GM18526 (cell line): ENCODE measurements around the gene SH3GL1.

Source experiments
- POLR2A ChIP-seq: IDR thresholded peaks from 3 replicates; pipeline ENCODE4 v1.6.1; 2011; ENCODE audit not compliant: insufficient read length; ENCODE audit errors: extremely low read depth

The SH3GL1 gene, protein sequence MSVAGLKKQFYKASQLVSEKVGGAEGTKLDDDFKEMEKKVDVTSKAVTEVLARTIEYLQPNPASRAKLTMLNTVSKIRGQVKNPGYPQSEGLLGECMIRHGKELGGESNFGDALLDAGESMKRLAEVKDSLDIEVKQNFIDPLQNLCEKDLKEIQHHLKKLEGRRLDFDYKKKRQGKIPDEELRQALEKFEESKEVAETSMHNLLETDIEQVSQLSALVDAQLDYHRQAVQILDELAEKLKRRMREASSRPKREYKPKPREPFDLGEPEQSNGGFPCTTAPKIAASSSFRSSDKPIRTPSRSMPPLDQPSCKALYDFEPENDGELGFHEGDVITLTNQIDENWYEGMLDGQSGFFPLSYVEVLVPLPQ

DNA sequence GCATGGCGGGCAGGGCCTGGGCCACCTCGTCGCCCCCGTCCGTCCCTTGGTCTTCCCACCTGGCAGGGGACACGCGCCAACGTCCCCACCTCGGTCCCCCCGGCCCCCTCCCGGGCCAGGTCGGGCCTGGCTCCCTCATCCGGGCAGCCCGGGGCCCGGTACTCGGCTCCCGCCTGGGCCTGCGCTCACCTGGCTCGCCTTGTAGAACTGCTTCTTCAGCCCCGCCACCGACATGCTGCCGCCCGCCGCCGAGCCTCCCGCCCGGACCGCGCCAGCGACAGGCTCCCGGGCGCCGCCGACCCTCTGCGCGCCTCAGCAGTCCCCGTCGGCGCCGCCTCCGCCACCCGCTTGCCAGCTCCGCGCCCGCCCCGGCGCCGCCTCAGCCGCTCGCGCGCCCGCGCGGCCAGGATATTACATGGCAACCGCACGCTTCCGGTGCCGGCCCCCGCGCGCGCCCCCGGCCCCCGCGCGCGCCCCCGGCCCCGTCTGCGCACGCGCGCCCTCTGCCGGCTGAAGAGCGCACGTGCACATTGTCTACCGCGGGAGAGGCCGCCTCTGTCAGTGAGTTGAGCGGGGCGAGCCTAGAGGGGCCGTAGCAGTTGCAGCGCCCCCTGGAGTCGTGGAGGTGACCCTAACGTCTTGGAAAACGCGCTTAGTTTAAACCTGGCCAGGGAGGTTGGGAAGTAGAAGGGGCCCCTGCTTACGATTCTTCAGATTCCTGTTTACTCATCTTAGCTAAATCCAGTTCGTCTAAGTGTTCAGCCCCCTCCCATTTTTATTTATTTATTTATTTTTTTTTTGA is at the start of gene SH3GL1:
SH3GL1 (minus strand) TSS at position 413 of the 802 bp plus-strand sequence; CDS start at position 234, 179 bp downstream.
- peak; percentile 73 for TF ChIP-seq POLR2A

DNA sequence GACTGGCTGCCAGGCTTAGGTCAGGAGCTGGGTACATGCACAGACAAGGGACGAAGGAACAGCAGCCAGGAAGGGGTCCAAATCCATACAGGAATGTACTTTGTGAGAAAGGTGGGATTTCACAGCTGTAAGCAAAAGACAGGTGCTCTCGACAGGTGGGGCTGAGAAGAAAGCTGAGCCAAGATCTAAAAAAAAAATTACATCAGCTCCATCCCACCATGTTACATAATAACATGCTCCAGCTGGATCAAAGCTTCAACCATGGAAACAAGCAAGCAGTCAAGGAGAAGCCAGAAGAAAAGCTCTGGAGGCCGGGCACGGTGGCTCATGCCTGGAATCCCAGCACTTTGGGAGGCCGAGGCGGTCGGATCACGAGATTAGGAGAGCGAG is 49.3 kb upstream of the SH3GL1 start:
- TF ChIP-seq POLR2A, result no peak

DNA sequence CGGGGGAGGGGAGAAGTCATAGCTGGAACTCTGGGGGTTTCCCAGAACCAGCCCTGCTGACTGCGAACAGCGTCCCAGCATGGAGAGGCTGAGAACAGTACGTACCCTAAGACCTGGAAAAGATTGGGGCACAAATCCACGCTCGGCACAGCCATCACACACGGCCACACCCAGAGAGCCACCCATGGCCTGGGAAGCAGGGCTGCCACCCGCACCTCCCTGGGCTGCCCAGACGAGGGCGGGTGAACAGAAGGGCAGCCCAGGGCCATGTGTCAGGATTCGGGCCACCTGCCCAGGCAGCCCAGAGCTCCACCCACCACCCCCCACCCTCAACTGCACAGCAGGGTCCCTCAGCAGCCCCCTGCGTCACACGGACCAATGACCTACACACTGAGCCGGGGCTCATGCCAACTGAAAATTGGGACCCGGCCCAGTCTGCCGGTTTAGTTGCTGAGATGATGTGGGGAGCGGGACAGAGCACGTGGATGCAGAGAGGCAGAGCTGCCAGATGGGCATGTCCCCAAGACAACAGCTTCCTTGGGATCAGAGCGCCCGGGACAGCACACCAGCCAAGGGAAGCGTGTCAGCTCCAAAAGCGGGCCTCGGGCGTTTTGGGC is 48.8 kb upstream of the SH3GL1 start:
- no peak for TF ChIP-seq POLR2A

DNA sequence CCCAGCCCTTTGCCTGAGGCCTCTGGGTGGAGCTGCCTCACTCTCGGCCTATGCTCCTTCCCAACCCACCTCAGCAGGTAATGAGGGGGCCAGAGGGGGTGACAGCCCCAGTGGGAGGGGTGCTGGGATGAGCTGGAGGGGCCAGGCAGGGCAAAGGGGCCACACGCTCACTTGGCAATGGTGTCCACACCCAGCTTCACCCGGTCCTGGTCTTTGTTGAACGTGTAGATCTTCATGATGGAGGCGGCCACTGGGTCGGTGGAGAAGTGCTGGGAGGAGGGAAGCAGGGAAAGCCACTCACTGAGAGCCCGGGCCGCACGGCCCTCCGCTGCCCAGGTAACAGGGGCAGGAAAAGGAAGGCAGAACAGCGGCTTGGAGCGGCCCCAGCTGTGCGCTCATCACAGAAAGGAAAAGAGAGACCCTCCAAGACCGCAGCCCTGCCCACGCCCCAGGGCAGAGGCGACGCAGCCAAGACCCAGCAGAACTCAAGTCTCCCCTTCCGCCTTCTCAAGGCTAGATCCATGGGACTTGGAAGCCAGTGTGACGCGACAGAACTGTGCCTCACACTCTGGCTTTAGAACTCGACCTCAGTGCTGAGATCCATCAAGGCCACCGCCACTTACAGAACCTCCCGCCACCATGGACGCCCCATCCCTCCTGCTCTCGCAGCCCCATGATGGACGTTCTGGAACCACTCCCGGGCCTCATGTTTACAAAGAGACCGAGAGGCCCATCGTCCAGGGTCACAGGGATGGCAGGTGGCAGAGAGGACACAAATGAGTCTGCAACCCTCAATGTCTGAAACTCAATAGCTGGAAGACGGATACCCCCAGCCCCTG is 48.0 kb upstream of the SH3GL1 start:
- TF ChIP-seq POLR2A, result no peak

DNA sequence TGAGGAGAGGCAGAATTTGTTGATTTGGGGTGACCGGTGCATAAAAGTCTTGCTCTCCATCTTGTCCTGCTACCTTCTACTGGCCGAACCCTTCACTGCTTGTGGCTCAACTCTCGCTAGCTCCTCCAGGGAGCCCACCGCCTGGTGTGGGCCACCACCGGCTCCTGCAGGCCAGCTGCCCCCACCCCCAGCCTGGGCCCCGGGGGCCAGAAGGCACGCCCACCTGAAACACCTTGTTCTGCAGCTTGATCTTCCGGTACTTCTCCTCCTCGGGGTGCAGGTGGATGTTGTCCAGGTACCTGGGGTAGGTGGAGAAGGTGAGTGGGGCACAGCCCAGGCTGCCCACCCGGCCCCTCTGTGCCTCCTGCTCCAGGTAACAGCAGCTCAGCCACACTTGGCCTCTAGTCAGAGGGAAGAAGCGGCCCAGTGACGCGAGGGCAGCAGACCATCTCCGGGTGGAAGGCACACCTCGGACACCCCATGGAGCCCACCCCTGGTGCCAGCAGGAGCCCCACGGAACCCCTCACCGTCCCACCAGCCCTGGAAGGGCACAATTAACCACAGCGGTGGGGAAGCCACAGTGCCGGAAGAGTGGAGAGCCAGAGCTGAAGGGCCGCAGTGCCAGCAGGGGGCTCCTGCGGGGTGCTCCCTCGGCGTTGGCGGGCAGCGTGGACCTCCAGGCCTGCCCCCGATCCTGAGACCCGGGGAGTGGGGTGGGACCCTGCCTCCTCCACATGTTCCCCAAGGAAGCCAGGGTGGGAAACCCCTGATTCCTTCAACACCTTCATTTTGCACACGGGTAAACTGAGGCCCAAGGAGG is 47.2 kb upstream of the SH3GL1 start:
- TF ChIP-seq POLR2A, result no peak

DNA sequence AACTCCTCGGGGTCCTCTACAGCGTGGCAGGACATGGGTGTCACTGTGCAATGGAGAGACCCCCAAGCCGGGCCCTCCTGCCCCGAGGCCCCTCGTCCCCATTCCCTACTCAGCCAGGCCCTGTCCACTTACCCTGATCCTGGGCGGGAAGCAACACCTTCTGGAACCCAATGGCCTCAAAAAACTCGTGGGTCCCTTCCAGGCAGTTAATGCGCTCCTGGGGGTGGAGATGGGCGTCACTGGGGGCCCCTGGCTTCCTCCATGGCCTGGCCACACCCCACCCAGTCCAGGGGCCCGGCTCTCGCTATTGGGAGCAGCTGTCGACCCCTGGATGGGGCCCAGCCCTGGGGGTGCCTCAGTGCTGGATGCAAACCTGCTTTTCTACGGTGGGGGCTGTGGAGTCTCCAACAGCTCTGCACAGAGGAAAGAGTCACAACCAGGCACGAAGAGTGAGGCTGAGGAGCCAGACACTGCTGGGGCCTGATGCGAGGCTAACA is 46.4 kb upstream of the SH3GL1 start:
- no peak for TF ChIP-seq POLR2A

DNA sequence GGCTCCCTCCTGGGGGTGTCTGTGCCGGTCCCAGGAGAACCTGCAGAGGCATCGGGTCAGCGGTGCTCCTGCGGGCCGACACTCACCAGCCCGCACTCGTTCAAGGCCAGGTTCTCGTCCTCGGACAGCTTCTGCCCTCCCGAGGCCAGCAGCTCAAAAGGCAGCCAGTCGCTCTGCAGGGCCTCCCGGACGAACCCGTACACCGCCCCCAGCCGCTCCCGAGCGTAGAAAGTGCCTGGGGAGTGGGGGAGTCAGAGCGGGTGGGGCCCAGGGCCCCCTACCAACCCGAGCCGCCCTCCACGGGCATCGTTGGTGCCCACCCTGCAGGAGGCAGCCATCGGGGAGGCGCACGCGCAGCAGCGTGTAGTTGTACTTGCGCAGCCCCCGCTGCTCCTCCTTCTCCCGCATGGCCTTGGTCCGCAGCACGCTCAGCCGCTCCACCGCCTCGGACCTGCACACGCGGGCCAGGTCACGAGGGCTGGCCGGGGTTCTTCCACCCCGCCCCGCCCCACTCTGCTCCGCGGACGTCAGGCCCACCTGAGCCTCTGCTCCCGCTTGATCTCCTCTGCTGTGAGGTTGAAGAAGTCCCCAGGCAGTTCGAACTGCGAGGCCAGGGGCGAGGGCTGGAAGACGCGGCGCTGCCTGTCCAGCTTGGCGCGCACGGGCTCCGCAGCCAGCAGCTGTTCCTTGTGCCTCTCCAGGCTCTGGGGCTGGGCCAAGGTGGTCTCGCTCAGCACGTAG is 45.8 kb upstream of the SH3GL1 start:
- TF ChIP-seq POLR2A, result no peak

DNA sequence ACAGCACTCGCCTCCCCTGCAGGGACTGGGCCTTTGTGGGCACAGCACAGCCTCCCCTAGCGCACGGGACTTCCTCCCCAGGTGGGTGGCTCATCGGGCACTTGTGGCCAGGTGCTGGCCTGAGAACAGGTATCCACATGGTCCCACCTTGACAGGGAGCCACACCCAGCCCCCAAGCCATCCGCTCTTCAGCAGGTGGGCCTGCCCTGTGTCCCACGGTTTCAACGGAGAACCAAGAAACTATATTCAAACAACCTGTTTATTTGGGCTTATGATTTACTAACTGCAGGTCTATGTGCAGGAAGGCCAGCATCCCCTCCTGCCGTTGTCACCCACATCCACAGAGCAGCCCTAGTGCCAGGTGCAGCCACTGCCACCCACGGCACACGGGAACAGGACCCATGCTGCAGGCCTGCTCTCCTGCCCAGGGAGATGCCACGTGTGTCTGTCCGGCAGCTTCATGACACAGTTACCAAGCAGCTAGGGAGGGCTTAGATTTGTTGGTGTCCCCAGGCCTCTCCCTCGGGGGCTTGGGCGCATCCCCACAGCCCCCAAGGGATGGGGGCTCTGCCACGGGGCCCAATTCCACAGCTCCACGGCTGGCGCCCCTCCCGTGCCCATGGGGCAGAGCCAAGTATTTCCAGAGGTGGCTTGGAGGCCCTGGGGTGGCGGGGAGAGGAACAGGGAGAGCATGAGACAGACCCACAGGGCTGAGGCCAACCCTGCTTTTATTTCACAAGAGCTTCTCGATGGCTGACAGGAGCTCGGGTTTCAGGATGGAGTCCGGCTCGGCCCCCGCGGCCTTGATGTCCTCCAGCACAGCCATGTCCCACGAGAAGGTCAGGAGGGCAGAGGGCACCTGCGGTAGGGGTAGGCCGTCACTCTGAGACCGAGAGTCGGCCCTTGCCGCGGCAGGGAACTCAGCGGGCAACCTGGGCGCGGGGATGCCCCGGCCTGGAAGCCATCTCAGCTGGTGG is 44.7 kb upstream of the SH3GL1 start:
- peak; percentile 13 for TF ChIP-seq POLR2A

DNA sequence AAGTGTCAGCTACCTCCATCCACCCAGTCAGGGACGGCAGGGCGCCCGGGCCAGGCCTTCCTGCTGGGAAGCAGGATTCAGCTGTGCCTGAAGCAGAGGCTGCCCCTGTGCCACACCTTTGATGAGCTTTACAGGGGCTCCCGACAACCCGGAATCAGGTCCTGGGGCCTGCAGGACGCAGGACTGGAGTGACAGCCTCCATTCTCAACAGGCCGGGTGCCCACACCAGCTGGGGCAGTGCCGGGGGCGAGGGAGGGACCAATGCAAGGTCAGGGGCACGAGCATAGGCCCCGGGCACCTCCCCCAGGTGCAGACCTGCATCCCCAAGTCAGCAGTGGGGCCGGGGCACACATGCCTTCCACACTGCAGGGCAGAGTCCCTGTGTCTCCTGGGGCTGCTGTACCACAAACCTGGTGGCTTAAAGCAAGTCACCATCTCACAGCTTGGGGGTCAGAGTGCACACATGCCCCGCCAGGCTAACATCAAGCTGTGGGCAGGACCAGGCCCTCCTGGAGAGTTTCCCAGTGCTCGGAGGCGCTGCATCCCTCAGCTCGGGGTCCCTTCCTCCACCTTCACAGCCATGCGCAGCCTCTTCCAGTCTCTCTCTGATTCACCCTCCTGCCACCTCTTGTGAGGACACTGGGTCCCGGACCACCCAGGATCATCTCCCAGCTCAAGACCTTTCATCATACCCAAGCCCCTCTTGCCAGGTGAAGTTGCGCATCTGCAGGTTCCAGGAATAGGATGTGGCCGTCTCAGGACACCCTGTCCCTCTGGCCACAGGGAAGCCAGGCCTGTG is 43.8 kb upstream of the SH3GL1 start:
- TF ChIP-seq POLR2A, result no peak

DNA sequence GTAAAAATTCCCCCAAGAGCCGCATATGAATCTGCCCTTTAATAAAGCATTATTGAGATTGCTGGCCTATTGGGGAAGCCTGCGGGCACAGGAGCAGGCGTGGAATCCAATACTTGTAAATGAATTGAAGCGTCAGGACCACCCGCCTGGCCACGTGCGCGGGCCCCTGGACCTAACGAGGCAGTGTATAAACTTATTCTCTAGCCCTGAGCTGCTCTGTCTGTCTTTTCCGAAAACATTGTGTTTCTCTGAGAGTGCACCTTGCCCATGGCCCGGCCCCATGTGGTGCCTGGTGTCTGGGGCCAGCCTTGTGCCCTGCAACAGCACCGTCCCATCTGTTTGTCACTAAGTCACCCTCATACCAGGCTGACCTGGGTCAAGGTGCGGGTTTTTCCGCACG is 42.8 kb upstream of the SH3GL1 start:
- no peak for TF ChIP-seq POLR2A

DNA sequence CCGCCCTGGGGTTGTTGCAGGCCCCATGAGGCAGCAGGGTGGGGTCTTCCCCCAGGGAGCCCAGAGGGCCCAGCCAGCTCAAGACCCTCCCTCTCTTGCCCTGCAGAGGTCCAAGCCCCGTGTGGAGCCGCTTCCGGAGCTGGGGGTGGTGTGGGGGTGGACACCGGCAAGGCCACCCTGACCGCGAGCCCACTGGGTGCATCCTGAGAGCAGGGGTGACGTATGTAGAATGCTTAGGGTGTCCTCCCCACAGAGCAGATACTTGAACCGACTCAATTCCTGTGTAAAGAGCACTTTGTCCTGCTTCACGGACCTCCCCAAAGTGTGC is 42.4 kb upstream of the SH3GL1 start:
- no peak for TF ChIP-seq POLR2A
